ENCODE data around the gene OBSCN.

OBSCN gene

GRCh38 chr1:228401782-228402640, 194.2 kb downstream of the OBSCN start:
- H3K4me3 ChIP-seq (ENCODE audit: low read length), result no peak overlapping the region
- no peak for DNase-seq (ENCODE audit: low read depth)
- no peak for TF ChIP-seq CTCF (IDR thresholded peaks at IDR 0.05; ENCODE audit: insufficient read depth, low read depth, low read length, missing control alignments)

GRCh38 chr1:228402641-228403025, 194.8 kb downstream of the OBSCN start:
- H3K4me3 ChIP-seq (ENCODE audit: low read length), result no peak overlapping the region
- no peak for TF ChIP-seq CTCF (IDR thresholded peaks at IDR 0.05; ENCODE audit: insufficient read depth, low read depth, low read length, missing control alignments)
- peak; percentile 73 for DNase-seq (ENCODE audit: low read depth)

- DNase-seq (ENCODE audit: low read depth), result no peak
- H3K4me3 ChIP-seq (ENCODE audit: low read length), result no peak overlapping the region
- TF ChIP-seq CTCF (IDR thresholded peaks at IDR 0.05; ENCODE audit: insufficient read depth, low read depth, low read length, missing control alignments), result no peak
Observed at GRCh38 chr1:228403231-228403631, 195.4 kb downstream of the OBSCN start.

GRCh38 chr1:228404107-228404720, 196.4 kb downstream of the OBSCN start:
- no peak overlapping the region for H3K4me3 ChIP-seq (ENCODE audit: low read length)
- TF ChIP-seq CTCF (IDR thresholded peaks at IDR 0.05; ENCODE audit: insufficient read depth, low read depth, low read length, missing control alignments), result no peak
- DNase-seq (ENCODE audit: low read depth), result no peak

GRCh38 chr1:228405200-228405978, 197.5 kb downstream of the OBSCN start:
- peak; percentile 20 for DNase-seq (ENCODE audit: low read depth)
- no peak for TF ChIP-seq CTCF (IDR thresholded peaks at IDR 0.05; ENCODE audit: insufficient read depth, low read depth, low read length, missing control alignments)
- peak overlapping the region; percentile 81 for H3K4me3 ChIP-seq (ENCODE audit: low read length)

- peak overlapping the region; percentile 81 for H3K4me3 ChIP-seq (ENCODE audit: low read length)
- no peak for DNase-seq (ENCODE audit: low read depth)
- no peak for TF ChIP-seq CTCF (IDR thresholded peaks at IDR 0.05; ENCODE audit: insufficient read depth, low read depth, low read length, missing control alignments)
Observed at GRCh38 chr1:228405979-228406228, 198.1 kb downstream of the OBSCN start.
